Measurements from ENCODE around the gene EXOC4.

- TF ChIP-seq CTCF (IDR thresholded peaks at IDR 0.05) (no peak), POLR2AphosphoS5 (IDR thresholded peaks at IDR 0.05; ENCODE audit: low read depth, low read length) (no peak), REST (IDR thresholded peaks at IDR 0.05; ENCODE audit: insufficient read depth in 1 of 2, low read depth in 2 of 2, low read length in 1 of 2) (no peak), TCF7L2 (IDR thresholded peaks at IDR 0.05; ENCODE audit: low read depth, low read length) (no peak), SIN3A (IDR thresholded peaks at IDR 0.05; ENCODE audit: borderline replicate concordance, insufficient read depth, low read depth, low read length) (no peak)
These were observed 816.3 kb downstream of the EXOC4 start for GRCh38 chr7:134069187-134069586.

Measured in Panc1 (cell line).